Measurements from ENCODE around the gene HS6ST2. TPM values are rescaled to one million over a fixed set of nuclear protein-coding genes. Genes with fewer than 3 reads are reported as not detected.

HS6ST2 gene
- total RNA-seq, 1 experiment from 2014 or later, result 24.6 TPM

GRCh38 chrX:132984058-132984650 lies 25.7 kb upstream of the HS6ST2 start:
- no peak overlapping the region for H2AFZ ChIP-seq (ENCODE audit: low read depth, low read length, poor library complexity, severe bottlenecking)
- H3K36me3 ChIP-seq (ENCODE audit: control insufficient read depth in 1 of 2, insufficient read depth in 2 of 2, low read length in 2 of 2), result no peaks in the 10 kb centered on the region
- no peak overlapping the region for H3K4me3 ChIP-seq (replicated peaks in 1 of 2; ENCODE audit: low read depth in 1 of 2, low read length in 2 of 2)
- intact Hi-C loops (cut with micrococcal nuclease), result no loop called here
- H4K20me1 ChIP-seq (ENCODE audit: insufficient read depth), result no peaks in the 10 kb centered on the region
- no peaks in the 10 kb centered on the region for H3K27me3 ChIP-seq (ENCODE audit: insufficient read depth, low read length)
- POLR2A ChIA-PET, result no interaction called here
- TF ChIP-seq ELF1 (IDR thresholded peaks at IDR 0.05; ENCODE audit: borderline replicate concordance, low read depth) (no peak), SRF (IDR thresholded peaks at IDR 0.05; ENCODE audit: low read depth) (no peak), EGR1 (IDR thresholded peaks at IDR 0.05; ENCODE audit: low read depth) (no peak), JUND (IDR thresholded peaks at IDR 0.05) (no peak), RAD21 (IDR thresholded peaks at IDR 0.05; ENCODE audit: low read depth) (no peak), CBX3 (IDR thresholded peaks at IDR 0.05; ENCODE audit: low read depth) (no peak), SIN3A (IDR thresholded peaks at IDR 0.05; ENCODE audit: low read depth) (no peak), EZH2phosphoT487 (IDR thresholded peaks at IDR 0.05; ENCODE audit: borderline replicate concordance) (no peak), POLR2A (IDR thresholded peaks at IDR 0.05; ENCODE audit: borderline replicate concordance, extremely low read depth, insufficient read depth, insufficient read length) (no peak), TCF7L2 (IDR thresholded peaks at IDR 0.05; ENCODE audit: borderline replicate concordance, extremely low read depth, insufficient read depth, insufficient read length) (no peak), YY1 (IDR thresholded peaks at IDR 0.05; ENCODE audit: extremely low read depth, insufficient replicate concordance, low read depth, low read length) (no peak), MAX (IDR thresholded peaks at IDR 0.05) (no peak), POLR2AphosphoS5 (IDR thresholded peaks at IDR 0.05; ENCODE audit: low read depth, low read length) (no peak), FOSL1 (IDR thresholded peaks at IDR 0.05; ENCODE audit: low read depth) (no peak)
- ATAC-seq, result no peak
- RAD21 ChIA-PET (ENCODE audit: low non-redundant PET in 1 of 2, low total read pairs in 2 of 2, uncharacterized antibody in 2 of 2, unreplicated experiment in 2 of 2), result no interaction called here
- no peak for DNase-seq (ENCODE audit: low read depth, low spot score)
- no peaks in the 10 kb centered on the region for H3K9me2 ChIP-seq (ENCODE audit: insufficient read depth)
- H3K79me2 ChIP-seq (ENCODE audit: insufficient read depth, low read length), result no peaks in the 10 kb centered on the region
- no peak overlapping the region for H3K4me2 ChIP-seq (ENCODE audit: low read length)
- no peak overlapping the region for H3K9ac ChIP-seq (ENCODE audit: low read length)
- BruUV-seq (replicated peaks), result no TSS peak
- H3K4me1 ChIP-seq (ENCODE audit: control insufficient read depth in 1 of 2, insufficient read depth in 2 of 2, low read length in 2 of 2), result no peaks in the 10 kb centered on the region
- H3K27ac ChIP-seq (ENCODE audit: low read depth, low read length), result no peak overlapping the region
- H3K9me3 ChIP-seq (ENCODE audit: control insufficient read depth in 1 of 2, insufficient read depth in 1 of 2, low read depth in 1 of 2, low read length in 2 of 2), result no peaks in the 10 kb centered on the region
- CTCF ChIA-PET, result no interaction called here

All from HCT116 (cell line).